ENCODE measurements around the gene CABP7. TPM values are rescaled to one million over a fixed set of nuclear protein-coding genes. Genes with fewer than 3 reads are reported as not detected.

The CABP7 gene
- total and polyA plus RNA-seq, 2 experiments from 2014 or later = 0.06 to 0.24 TPM

- H3K27me3 Mint-ChIP-seq (ENCODE audit: insufficient read depth, low read depth, poor library complexity) = peaks cover 29% of the 10 kb centered on the region
- no peaks in the 10 kb centered on the region for H3K36me3 ChIP-seq (ENCODE audit: insufficient read depth)
- DNase-seq (ENCODE audit: low spot score) = no peak
- TF ChIP-seq CTCF (conservative IDR thresholded peaks at IDR 0.05; ENCODE audit: low read depth in 2 of 2) = no peak
- TF ChIP-seq JUNB (IDR thresholded peaks at IDR 0.05; ENCODE audit: unreplicated experiment) = no peak
- TF ChIP-seq POLR2AphosphoS5 (IDR thresholded peaks at IDR 0.05; ENCODE audit: low read depth) = no peak
- no peak for TF ChIP-seq STAT1 (IDR thresholded peaks at IDR 0.05; ENCODE audit: unreplicated experiment)
- TF ChIP-seq ETS1 (IDR thresholded peaks at IDR 0.05) = no peak
- TF ChIP-seq ZNF114 (CRISPR knock-in tag; IDR thresholded peaks at IDR 0.05) = no peak
- TF ChIP-seq ZNF331 (CRISPR knock-in tag; IDR thresholded peaks at IDR 0.05; ENCODE audit: low read depth) = no peak
- no peak for TF ChIP-seq EZH2phosphoT487 (IDR thresholded peaks at IDR 0.05; ENCODE audit: unreplicated experiment)
- no peak for TF ChIP-seq ZNF462 (CRISPR knock-in tag; IDR thresholded peaks at IDR 0.05)
- no peak for TF ChIP-seq EZH2 (IDR thresholded peaks at IDR 0.05; ENCODE audit: low read depth, unreplicated experiment)
- no peak for TF ChIP-seq REST (IDR thresholded peaks at IDR 0.05; ENCODE audit: unreplicated experiment)
- TF ChIP-seq NANOG (IDR thresholded peaks at IDR 0.05; ENCODE audit: borderline replicate concordance) = no peak
- no peak for TF ChIP-seq CREB1 (CRISPR knock-in tag; IDR thresholded peaks at IDR 0.05; ENCODE audit: low read depth)
- H3K79me2 ChIP-seq (replicated peaks; ENCODE audit: insufficient read depth) = no peaks in the 10 kb centered on the region
- no peak overlapping the region for H2AFZ ChIP-seq
- H3K4me1 Mint-ChIP-seq = peaks cover 33% of the 10 kb centered on the region
- no peak overlapping the region for H3K4me3 Mint-ChIP-seq
- no peak overlapping the region for H3K4me3 ChIP-seq
- H3K9me2 ChIP-seq (ENCODE audit: insufficient read depth) = no peaks in the 10 kb centered on the region
- no peak for ATAC-seq
- no peak overlapping the region for H3K27ac ChIP-seq (ENCODE audit: low read depth)
- H3K27me3 ChIP-seq (ENCODE audit: insufficient read depth) = peaks cover 16% of the 10 kb centered on the region
- H3K9me3 Mint-ChIP-seq = no peaks in the 10 kb centered on the region; the same call in 2 of the 3 replicates
- H3K36me3 Mint-ChIP-seq (ENCODE audit: low read depth) = peaks cover 2% of the 10 kb centered on the region; the same call in 1 of the 3 replicates
- H3F3A ChIP-seq (replicated peaks; ENCODE audit: low read depth) = 0 out of 2 replicates have a peak, but pooled peaks cover 6% of the 10 kb centered on the region
- no peak overlapping the region for H3K27ac Mint-ChIP-seq
- H3K4me1 ChIP-seq (ENCODE audit: insufficient read depth) = peaks cover 29% of the 10 kb centered on the region
- no peak overlapping the region for H3K4me2 ChIP-seq
- H4K20me1 ChIP-seq (replicated peaks; ENCODE audit: insufficient read depth) = no peaks in the 10 kb centered on the region
Measured at GRCh38 chr22:29697853-29698598, 21.8 kb upstream of the CABP7 start.
